Esophagus muscularis mucosa (tissue), 3 donors: ENCODE data around the gene PRAMEF11.
"Not testable (repeated sequence)": the region's sequence is repeated elsewhere in the genome, so short reads cannot be mapped to it uniquely, and the experiment has no call there.

Source experiments
- POLR2A ChIP-seq: fragments of 450-650 bp; IDR thresholded peaks from one replicate; pipeline ENCODE4 v1.6.1; 2017; ENCODE audit warnings: antibody characterized with exemption, moderate library complexity, mild to moderate bottlenecking, low read depth
- POLR2AphosphoS5 ChIP-seq, 2 donors: sonication (generic); formaldehyde crosslinking; IDR thresholded peaks; one replicate each; pipeline ENCODE4 v1.6.1; 2017; ENCODE audit warnings: antibody characterized with exemption in 2 of 2
- TF ChIP-seq, protein P1 (sequence below), 3 experiments: fragments of 200-600 bp in 2 of 3; fragments of 450-650 bp in 1 of 3; sonication (generic) in 2 of 3; IDR thresholded peaks; one replicate each; pipeline ENCODE4 v1.5.1; 2017 to 2019; ENCODE audit warnings: antibody characterized with exemption in 3 of 3, mild to moderate bottlenecking in 2 of 3, moderate library complexity in 1 of 3

DNA sequence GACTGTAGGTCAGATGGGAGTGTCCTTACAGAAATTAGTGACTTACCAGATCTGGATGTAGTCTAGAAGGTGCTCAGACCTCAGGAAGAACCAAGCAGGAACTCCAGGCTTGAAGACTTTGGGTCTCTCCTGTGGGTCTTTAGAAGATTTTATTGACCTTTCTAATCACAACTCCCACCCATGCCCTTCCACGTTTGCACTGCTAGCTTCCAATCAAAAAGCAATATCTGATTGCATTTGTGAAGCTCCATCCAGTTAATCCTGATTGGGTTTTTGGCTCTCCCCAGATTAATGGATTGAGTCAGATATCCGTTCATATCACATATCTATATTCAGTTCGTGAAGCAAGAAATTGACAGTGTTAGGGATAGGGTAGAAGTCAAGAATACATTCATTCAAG is at the start of gene PRAMEF11:
- not testable (repeated sequence) for TF ChIP-seq POLR2A; POLR2AphosphoS5 (IDR thresholded peaks at IDR 0.05)
- TF ChIP-seq, protein P1, sequence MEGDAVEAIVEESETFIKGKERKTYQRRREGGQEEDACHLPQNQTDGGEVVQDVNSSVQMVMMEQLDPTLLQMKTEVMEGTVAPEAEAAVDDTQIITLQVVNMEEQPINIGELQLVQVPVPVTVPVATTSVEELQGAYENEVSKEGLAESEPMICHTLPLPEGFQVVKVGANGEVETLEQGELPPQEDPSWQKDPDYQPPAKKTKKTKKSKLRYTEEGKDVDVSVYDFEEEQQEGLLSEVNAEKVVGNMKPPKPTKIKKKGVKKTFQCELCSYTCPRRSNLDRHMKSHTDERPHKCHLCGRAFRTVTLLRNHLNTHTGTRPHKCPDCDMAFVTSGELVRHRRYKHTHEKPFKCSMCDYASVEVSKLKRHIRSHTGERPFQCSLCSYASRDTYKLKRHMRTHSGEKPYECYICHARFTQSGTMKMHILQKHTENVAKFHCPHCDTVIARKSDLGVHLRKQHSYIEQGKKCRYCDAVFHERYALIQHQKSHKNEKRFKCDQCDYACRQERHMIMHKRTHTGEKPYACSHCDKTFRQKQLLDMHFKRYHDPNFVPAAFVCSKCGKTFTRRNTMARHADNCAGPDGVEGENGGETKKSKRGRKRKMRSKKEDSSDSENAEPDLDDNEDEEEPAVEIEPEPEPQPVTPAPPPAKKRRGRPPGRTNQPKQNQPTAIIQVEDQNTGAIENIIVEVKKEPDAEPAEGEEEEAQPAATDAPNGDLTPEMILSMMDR (IDR thresholded peaks at IDR 0.05): not testable (repeated sequence)
